ENCODE data around the gene PELI2.

DNA sequence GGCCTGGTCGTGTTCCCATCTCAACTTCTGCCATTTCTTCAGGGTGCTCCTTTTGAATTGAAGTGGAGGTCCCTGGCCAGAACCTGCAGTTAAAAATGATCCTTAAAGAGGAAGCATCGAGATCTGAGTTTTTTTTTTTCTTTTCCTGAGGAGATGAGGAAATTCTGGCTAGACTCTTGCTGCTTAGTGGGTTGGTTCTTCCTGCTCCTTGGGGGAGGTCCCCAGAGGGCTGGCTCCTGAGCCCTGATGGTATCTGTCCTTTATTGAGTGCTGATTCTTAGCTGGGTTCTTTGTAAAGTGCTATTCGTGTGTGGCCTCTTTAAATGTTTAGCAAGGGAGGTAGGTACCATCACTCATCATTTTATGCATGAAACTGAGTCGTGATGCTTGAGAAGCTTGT, 11.7 kb downstream of the PELI2 start:
- TF ChIP-seq, protein P1, sequence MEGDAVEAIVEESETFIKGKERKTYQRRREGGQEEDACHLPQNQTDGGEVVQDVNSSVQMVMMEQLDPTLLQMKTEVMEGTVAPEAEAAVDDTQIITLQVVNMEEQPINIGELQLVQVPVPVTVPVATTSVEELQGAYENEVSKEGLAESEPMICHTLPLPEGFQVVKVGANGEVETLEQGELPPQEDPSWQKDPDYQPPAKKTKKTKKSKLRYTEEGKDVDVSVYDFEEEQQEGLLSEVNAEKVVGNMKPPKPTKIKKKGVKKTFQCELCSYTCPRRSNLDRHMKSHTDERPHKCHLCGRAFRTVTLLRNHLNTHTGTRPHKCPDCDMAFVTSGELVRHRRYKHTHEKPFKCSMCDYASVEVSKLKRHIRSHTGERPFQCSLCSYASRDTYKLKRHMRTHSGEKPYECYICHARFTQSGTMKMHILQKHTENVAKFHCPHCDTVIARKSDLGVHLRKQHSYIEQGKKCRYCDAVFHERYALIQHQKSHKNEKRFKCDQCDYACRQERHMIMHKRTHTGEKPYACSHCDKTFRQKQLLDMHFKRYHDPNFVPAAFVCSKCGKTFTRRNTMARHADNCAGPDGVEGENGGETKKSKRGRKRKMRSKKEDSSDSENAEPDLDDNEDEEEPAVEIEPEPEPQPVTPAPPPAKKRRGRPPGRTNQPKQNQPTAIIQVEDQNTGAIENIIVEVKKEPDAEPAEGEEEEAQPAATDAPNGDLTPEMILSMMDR (conservative IDR thresholded peaks at IDR 0.05 in 1 of 2, IDR thresholded peaks at IDR 0.05 in 1 of 2; ENCODE audit: low read depth in 1 of 2, low read length in 2 of 2): no peak
- TF ChIP-seq EZH2 (IDR thresholded peaks at IDR 0.05; ENCODE audit: low read length, missing control alignments): no peak
